ENCODE results near the gene SELENOS.

The SELENOS gene

DNA sequence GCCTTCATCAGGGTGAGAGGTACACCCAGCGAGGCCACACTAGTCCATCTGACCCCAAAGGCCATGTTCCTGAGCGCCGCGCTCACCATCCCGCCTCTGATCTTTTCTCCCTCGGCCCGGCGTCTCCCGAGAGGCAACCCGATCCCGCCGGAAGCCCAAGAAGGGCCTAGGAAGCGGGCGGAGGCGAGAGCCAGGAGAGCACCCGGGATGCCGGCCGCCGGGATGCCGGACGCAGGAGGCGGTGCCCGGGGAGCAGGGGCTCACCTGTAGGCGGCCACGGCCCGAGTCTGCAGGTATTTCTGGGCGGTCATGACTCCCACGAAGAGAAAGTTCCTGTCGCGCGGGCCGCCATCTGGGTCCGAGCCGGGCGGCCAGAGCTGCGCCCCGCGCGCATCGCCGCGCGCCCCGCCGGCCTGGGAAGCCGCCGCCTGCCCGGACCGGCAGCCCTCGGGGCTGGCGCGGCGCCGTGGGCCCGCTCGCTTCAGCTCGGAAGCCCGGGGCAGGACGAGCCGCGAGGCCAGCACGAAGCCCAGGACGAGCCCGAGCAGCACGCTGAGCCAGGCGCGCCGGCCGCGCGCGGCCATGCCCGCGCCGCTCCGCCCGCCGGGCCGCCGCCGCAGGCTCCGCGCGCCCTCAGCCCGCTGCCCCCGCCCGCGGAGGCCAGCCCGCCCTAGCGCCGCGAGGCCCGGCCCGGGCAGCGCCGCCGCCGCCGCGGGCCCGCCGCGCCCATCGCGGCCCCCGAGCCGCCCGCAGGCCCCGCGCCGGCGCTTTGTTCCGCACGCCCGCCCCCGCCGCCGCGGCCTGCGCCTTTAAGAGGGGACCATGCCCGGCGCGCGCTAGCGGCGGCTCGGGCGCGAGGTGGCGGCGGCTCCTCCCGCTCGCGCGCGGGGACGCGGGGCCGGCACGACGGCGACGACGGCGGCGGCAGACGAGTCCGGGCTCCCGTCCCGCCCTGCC lies 26.1 kb downstream of the SELENOS start:
- peak in 1 of 2 donors; percentile 30 for DNase-seq

GRCh38 chr15:101250341-101250831 lies 26.9 kb downstream of the SELENOS start:
- DNase-seq, result no peak

GRCh38 chr15:101248274-101248673 lies 29.0 kb downstream of the SELENOS start:
- no peak for DNase-seq

GRCh38 chr15:101246824-101247745 lies 30.2 kb downstream of the SELENOS start:
- DNase-seq, result no peak

DNA sequence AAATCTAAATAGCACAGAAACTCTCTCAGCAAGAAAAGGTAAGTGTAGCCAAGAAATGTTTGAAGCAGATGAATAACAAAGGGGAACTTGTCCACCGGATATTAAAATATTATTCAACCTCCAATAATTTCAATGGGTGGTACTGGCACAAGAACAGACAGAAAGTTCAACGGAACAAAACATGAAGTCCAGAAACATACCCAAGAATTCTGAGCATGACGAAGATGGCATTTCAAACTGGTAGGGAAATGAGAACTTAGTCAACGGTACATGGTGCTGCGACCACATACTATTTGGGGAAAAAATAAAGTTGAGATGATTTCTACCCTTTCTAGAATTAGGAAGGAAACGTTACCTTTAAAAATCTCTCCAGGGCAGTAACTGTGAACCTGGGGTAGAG lies 30.9 kb downstream of the SELENOS start:
- DNase-seq, result no peak

GRCh38 chr15:101244889-101245668 lies 32.2 kb downstream of the SELENOS start:
- no peak for DNase-seq

DNA sequence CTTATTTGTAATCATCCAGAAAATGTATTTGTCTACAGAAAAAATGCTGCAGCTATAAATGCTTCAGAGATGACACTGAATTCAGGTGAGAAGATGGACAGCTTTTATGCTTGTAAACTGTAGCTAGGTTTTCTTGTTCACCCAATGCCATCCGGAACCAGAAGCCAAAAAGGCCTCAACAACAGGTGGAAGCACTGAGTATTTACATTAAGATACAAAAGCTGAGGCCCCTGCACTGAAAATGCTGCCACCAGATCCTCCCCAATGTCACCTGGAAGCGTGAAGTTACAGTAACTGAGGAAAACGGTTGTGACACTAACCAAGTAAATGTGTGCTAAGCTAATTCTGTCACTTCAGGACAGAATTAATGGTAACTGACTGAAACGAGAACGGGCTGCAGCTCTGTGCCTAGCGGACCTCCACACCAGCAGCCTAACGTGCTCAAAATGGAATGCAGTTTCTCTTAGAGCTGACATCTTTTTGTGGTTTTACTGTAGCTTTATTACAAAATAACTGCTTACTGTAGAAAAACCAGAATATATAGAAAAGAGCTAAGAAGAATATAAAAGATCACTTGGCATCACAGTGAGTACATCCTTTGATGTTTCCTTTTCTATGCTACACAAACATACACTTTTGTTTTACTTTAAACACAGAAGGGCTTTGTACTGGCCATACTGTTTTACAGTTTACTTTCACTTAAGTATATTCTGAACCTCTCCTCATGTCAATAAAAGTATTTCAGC lies 33.1 kb downstream of the SELENOS start:
- DNase-seq, result no peak

DNA sequence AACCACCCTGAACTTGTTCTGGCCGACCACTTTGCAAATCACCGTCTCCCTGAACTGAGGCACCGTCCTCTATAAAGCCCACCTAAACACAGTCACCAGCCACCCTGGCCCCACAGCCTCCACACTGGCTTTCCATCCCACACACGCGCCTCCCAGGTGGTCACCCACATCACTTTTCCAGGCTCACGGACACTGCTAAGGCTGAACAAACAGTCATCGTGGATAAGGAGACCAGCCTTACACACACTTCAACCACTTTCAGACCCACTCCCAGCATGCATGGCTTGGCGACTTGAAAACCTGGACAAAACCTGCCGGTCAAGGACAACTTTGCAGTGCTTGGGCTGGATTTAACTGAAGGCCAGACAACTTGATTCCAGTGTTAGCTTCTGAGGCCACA lies 33.9 kb downstream of the SELENOS start:
- DNase-seq, result no peak

GRCh38 chr15:101242999-101243336 lies 34.3 kb downstream of the SELENOS start:
- DNase-seq, result no peak

DNA sequence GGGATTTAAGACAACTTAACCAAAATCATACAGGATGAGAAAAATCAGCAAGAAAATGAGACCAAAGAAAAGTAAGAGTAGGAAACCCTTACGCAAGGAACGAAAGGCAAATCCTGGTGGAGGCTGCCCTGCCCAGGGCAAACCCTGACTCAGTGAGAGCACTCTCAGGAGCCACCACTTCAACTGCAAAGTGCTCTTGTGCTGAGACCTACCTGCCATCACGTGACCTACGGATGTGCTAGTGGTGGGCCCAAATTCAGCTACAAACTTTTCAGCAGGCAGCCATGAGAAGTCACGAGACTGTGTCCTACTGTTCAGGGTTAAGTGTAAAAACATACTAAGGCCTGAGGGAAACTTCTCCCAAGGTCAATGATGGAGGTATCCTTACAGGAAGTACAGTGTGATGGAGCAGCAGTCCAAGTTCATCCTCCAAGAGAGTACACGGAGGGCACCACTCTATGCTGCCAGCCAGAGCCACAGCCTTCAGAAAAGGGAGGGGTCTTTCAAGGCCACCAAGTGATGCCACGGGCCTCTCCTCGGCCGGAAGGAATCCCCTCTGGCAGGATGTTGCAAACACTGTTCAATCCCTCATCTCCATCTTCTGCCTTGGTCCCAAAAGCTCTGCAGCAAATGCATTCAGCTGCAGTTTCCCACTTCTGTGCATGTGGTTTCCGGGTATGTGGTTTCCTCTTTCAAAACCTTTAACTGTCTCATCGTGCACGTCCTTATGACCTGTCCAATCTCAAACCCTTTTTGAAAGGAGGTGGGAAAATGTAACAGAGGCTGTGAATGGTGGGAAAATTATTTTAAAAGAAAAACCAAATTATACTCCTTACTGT lies 34.9 kb downstream of the SELENOS start:
- peak; percentile 75 to 87 for DNase-seq

- DNase-seq, result no peak
Measured at GRCh38 chr15:101240358-101240757, 36.9 kb downstream of the SELENOS start.

DNA sequence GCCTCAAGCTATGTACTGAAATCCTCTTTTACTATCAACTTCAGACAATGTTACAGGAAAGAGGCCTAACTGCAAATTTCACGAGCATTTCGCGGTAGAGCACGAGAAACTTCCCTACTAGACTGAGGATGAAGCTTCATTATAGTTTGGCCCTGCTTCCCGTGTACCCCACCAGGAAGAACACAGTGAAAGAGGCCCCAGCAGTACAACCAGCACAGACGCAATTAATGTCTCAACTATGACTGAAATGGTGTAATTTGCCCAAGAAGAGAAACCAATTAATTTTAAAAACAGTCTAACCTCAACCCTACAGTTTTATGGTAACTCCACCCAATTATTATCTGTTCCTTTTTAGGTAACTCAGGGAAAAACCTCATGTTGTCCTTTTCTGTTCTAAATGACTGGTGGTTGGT lies 37.6 kb downstream of the SELENOS start:
- DNase-seq, result peak; percentile 15 to 29

DNA sequence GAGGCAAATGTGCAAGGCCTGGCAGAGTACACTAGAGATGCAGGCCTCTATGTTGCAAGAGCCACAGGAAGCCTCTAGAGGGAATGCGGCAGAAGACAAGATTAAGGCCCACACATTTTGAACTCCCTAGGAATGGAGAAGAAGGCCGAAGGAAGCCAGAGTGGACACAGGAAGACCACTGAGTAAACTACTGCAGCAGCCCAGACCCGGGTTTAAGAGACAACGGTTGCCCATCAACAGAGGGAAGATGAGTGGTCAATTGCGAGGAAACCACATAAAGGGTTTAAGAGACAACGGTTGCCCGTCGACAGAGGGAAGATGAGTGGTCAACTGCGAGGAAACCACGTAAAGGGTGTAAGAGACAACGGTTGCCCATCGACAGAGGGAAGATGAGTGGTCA lies 40.0 kb downstream of the SELENOS start:
- DNase-seq, result no peak

GRCh38 chr15:101233651-101234280 lies 43.5 kb downstream of the SELENOS start:
- no peak for DNase-seq

GRCh38 chr15:101232677-101233076 lies 44.6 kb downstream of the SELENOS start:
- no peak for DNase-seq

- no peak for DNase-seq
Measured at GRCh38 chr15:101228313-101228712, 49.0 kb downstream of the SELENOS start.

DNA sequence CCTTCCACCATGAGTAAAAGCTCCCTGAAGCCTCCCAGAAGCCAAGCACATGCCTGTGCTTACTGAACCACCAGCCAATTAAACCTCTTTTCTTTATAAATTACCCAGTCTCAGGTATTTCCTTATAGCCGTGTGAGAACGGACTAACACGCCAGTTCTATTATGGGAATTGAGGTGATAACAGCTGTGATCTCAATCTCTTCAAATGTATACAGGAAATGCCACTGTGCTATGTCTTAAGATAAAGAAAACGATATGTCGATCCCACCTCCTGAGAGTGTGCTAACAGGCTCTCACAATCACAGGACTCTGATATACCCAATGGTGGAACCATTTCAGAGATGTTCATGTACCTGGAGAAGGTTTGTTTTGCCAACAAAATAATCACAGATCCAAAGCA lies 51.6 kb downstream of the SELENOS start:
- no peak for DNase-seq
